HG02759 (cell line): ENCODE measurements around the gene PBRM1.
A peak's percentile ranks its signal among the peaks of the same experiment; 100 is the strongest.
"Not testable (repeated sequence)": the region's sequence is repeated elsewhere in the genome, so short reads cannot be mapped to it uniquely, and the experiment has no call there.

Source experiments
- ATAC-seq: cut with Tn5 transposase; IDR thresholded peaks from one replicate; pipeline ENCODE4 v1.9.1; 2021; ENCODE audit warnings: mild to moderate bottlenecking, moderate library complexity; ENCODE audit not compliant: unreplicated experiment

PBRM1 gene

GRCh38 chr3:52537165-52537620, 148.5 kb downstream of the PBRM1 start:
- ATAC-seq, result no peak

GRCh38 chr3:52536369-52537164, 149.1 kb downstream of the PBRM1 start, which contains the start of gene UQCC5:
TSS of gene UQCC5 (plus strand) at chr3:52536605. CDS start at chr3:52536756, 151 bp downstream.
- ATAC-seq, result peak; percentile 86

- ATAC-seq, result no peak
Observed at GRCh38 chr3:52536112-52536368, 149.7 kb downstream of the PBRM1 start.

- ATAC-seq, result no peak
Observed at GRCh38 chr3:52535411-52536111, 150.2 kb downstream of the PBRM1 start.

- ATAC-seq, result no peak
Observed at GRCh38 chr3:52534281-52535183, 151.2 kb downstream of the PBRM1 start.

- peak; percentile 45 for ATAC-seq
Observed at GRCh38 chr3:52533623-52534280, 152.0 kb downstream of the PBRM1 start, which contains the start of gene NT5DC2. TSS of gene NT5DC2 (minus strand) at chr3:52533857. CDS start at chr3:52533737, 120 bp downstream.

- peak; percentile 9 for ATAC-seq
Observed at GRCh38 chr3:52532838-52533622, 152.7 kb downstream of the PBRM1 start.

- ATAC-seq, result no peak
Observed at GRCh38 chr3:52532517-52532837, 153.2 kb downstream of the PBRM1 start.

- no peak for ATAC-seq
Observed at GRCh38 chr3:52531860-52532516, 153.7 kb downstream of the PBRM1 start.

- ATAC-seq, result no peak
Observed at GRCh38 chr3:52530918-52531826, 154.5 kb downstream of the PBRM1 start.

- no peak for ATAC-seq
Observed at GRCh38 chr3:52529376-52530333, 156.1 kb downstream of the PBRM1 start.

GRCh38 chr3:52528586-52529375, 156.9 kb downstream of the PBRM1 start:
- ATAC-seq, result no peak

GRCh38 chr3:52527732-52528585, 157.8 kb downstream of the PBRM1 start:
- no peak for ATAC-seq

- no peak for ATAC-seq
Observed at GRCh38 chr3:52527039-52527731, 158.5 kb downstream of the PBRM1 start.

- ATAC-seq, result not testable (repeated sequence)
Observed at GRCh38 chr3:52526671-52527038, 159.1 kb downstream of the PBRM1 start.
